ENCODE results near the gene PPP4R4. TPM values are rescaled to one million over a fixed set of nuclear protein-coding genes. Genes with fewer than 3 reads are reported as not detected.

The PPP4R4 gene
- total and polyA plus RNA-seq, 12 donors = 0.08 to 6.2 (median 0.55) TPM

- no peak for DNase-seq
- no peak within 1 kb of the TSS for H3K27ac ChIP-seq
- H3K27me3 ChIP-seq = no peaks in the 10 kb centered on the region
- no peaks in the 10 kb centered on the region for H3K9me3 ChIP-seq (replicated peaks in 1 of 3)
- no peaks in the 10 kb centered on the region for H3K4me1 ChIP-seq (replicated peaks in 1 of 2)
- intact Hi-C loops (cut with DNase I) = no loop called here
- 56 to 64% (median 60%) methylated on average over 8 to 15 of the region's 15 CpGs for WGBS, 4 donors
- no peaks in the 10 kb centered on the region for H3K36me3 ChIP-seq (replicated peaks in 1 of 2)
- TF ChIP-seq CTCF (IDR thresholded peaks at IDR 0.05) (no peak), POLR2A (IDR thresholded peaks at IDR 0.05) (no peak)
- no peak within 1 kb of the TSS for H3K4me3 ChIP-seq
These were observed 148.8 kb downstream of the PPP4R4 start, which contains the start of gene SERPINA6 for GRCh38 chr14:94322648-94323570. SERPINA6 (minus strand) TSS chr14:94323336; CDS start chr14:94314648, 8,688 bp downstream.

GRCh38 chr14:94328196-94328595 lies 154.1 kb downstream of the PPP4R4 start:
- H3K9me3 ChIP-seq (replicated peaks in 1 of 3) = no peaks in the 10 kb centered on the region
- intact Hi-C loops (cut with DNase I) = no loop called here
- no peaks in the 10 kb centered on the region for H3K4me1 ChIP-seq (replicated peaks in 1 of 2)
- 56 to 63% (median 62%) methylated on average over 2 of the region's 2 CpGs for WGBS, 4 donors
- H3K27me3 ChIP-seq = no peaks in the 10 kb centered on the region
- H3K27ac ChIP-seq = no peak overlapping the region
- no peak for DNase-seq
- no peak overlapping the region for H3K4me3 ChIP-seq
- H3K36me3 ChIP-seq (replicated peaks in 1 of 2) = no peaks in the 10 kb centered on the region
- no peak for TF ChIP-seq CTCF (IDR thresholded peaks at IDR 0.05)
- no peak for TF ChIP-seq POLR2A (IDR thresholded peaks at IDR 0.05)

Other genes starting within 250 kb of the PPP4R4 start
- gene FAM181A, start 247.0 kb upstream of the PPP4R4 start, total RNA-seq = not detected
- gene FAM181A, start 247.0 kb upstream of the PPP4R4 start, polyA plus RNA-seq = not detected
- gene ASB2, start 197.8 kb upstream of the PPP4R4 start, total RNA-seq = 1 to 10 TPM in 2 of 9 donors, under 1 TPM in 6, not detected in 1; 0.19 to 5.9 (median 0.57) TPM
- gene ASB2, start 197.8 kb upstream of the PPP4R4 start, polyA plus RNA-seq = 1 to 10 TPM in 2 of 3 donors, under 1 TPM in 1; 0.44 to 3.5 (median 2.2) TPM
- not detected for gene CCDC197, start 177.0 kb upstream of the PPP4R4 start, total RNA-seq
- gene CCDC197, start 177.0 kb upstream of the PPP4R4 start, polyA plus RNA-seq = not detected
- 10 to 100 TPM in 1 of 9 donors, 1 to 10 TPM in 6, under 1 TPM in 2; 0.17 to 10.7 (median 1.6) TPM for gene OTUB2, start 148.0 kb upstream of the PPP4R4 start, total RNA-seq
- gene OTUB2, start 148.0 kb upstream of the PPP4R4 start, polyA plus RNA-seq = 1 to 10 TPM in 1 of 3 donors, under 1 TPM in 2; 0.47 to 2.0 (median 0.48) TPM
- 100 to 1,000 TPM; 221 to 423 (median 359) TPM for gene DDX24, start 93.1 kb upstream of the PPP4R4 start, total RNA-seq
- 100 to 1,000 TPM; 226 to 616 (median 296) TPM for gene DDX24, start 93.1 kb upstream of the PPP4R4 start, polyA plus RNA-seq
- gene IFI27L1, start 93.0 kb upstream of the PPP4R4 start, total RNA-seq = 100 to 1,000 TPM in 2 of 9 donors, 10 to 100 TPM in 7; 54.3 to 233 (median 67.6) TPM
- 100 to 1,000 TPM in 2 of 3 donors, 10 to 100 TPM in 1; 39.7 to 177 (median 101) TPM for gene IFI27L1, start 93.0 kb upstream of the PPP4R4 start, polyA plus RNA-seq
- 100 to 1,000 TPM in 8 of 9 donors, 10 to 100 TPM in 1; 15.9 to 685 (median 385) TPM for gene IFI27, start 63.6 kb upstream of the PPP4R4 start, total RNA-seq
- 1,000 to 10,000 TPM in 1 of 3 donors, 100 to 1,000 TPM in 2; 177 to 1,446 (median 256) TPM for gene IFI27, start 63.6 kb upstream of the PPP4R4 start, polyA plus RNA-seq
- 100 to 1,000 TPM in 5 of 9 donors, 10 to 100 TPM in 4; 85.9 to 312 (median 109) TPM for gene IFI27L2, start 44.7 kb upstream of the PPP4R4 start, total RNA-seq
- gene IFI27L2, start 44.7 kb upstream of the PPP4R4 start, polyA plus RNA-seq = 100 to 1,000 TPM in 2 of 3 donors, 10 to 100 TPM in 1; 51.3 to 499 (median 291) TPM
- not detected for gene SERPINA10, start 118.9 kb downstream of the PPP4R4 start, total RNA-seq
- gene SERPINA10, start 118.9 kb downstream of the PPP4R4 start, polyA plus RNA-seq = under 1 TPM in 1 of 3 donors, not detected in 2; 0.13 TPM
- gene SERPINA6, start 149.0 kb downstream of the PPP4R4 start, total RNA-seq = not detected
- under 1 TPM in 1 of 3 donors, not detected in 2; 0.09 TPM for gene SERPINA6, start 149.0 kb downstream of the PPP4R4 start, polyA plus RNA-seq
- not detected for gene SERPINA2, start 192.4 kb downstream of the PPP4R4 start, total RNA-seq
- not detected for gene SERPINA2, start 192.4 kb downstream of the PPP4R4 start, polyA plus RNA-seq
- 10 to 100 TPM in 6 of 9 donors, 1 to 10 TPM in 3; 1.6 to 60.1 (median 16.7) TPM for gene SERPINA1, start 214.3 kb downstream of the PPP4R4 start, total RNA-seq
- gene SERPINA1, start 214.3 kb downstream of the PPP4R4 start, polyA plus RNA-seq = 10 to 100 TPM in 2 of 3 donors, 1 to 10 TPM in 1; 4.1 to 40.9 (median 11.2) TPM